AG09319 (cell line): ENCODE results near the gene DVL3.
"Not testable (repeated sequence)": the region's sequence is repeated elsewhere in the genome, so short reads cannot be mapped to it uniquely, and the experiment has no call there.

Experiments used
- DNase-seq: peaks from one replicate; pipeline ENCODE4 v3.0.0-alpha.2; 2010; ENCODE audit warnings: low read depth; ENCODE audit errors: extremely low read depth
- TF ChIP-seq, protein P1 (sequence below): IDR thresholded peaks from 2 replicates; pipeline ENCODE4 v1.5.1; 2011; ENCODE audit warnings: low read depth, mild to moderate bottlenecking, inconsistent platforms, low read length, moderate library complexity

Gene DVL3

GRCh38 chr3:184144505-184144904 lies 10.7 kb upstream of the DVL3 start:
- DNase-seq, result no peak
- TF ChIP-seq, protein P1, sequence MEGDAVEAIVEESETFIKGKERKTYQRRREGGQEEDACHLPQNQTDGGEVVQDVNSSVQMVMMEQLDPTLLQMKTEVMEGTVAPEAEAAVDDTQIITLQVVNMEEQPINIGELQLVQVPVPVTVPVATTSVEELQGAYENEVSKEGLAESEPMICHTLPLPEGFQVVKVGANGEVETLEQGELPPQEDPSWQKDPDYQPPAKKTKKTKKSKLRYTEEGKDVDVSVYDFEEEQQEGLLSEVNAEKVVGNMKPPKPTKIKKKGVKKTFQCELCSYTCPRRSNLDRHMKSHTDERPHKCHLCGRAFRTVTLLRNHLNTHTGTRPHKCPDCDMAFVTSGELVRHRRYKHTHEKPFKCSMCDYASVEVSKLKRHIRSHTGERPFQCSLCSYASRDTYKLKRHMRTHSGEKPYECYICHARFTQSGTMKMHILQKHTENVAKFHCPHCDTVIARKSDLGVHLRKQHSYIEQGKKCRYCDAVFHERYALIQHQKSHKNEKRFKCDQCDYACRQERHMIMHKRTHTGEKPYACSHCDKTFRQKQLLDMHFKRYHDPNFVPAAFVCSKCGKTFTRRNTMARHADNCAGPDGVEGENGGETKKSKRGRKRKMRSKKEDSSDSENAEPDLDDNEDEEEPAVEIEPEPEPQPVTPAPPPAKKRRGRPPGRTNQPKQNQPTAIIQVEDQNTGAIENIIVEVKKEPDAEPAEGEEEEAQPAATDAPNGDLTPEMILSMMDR, result no peak

DNA sequence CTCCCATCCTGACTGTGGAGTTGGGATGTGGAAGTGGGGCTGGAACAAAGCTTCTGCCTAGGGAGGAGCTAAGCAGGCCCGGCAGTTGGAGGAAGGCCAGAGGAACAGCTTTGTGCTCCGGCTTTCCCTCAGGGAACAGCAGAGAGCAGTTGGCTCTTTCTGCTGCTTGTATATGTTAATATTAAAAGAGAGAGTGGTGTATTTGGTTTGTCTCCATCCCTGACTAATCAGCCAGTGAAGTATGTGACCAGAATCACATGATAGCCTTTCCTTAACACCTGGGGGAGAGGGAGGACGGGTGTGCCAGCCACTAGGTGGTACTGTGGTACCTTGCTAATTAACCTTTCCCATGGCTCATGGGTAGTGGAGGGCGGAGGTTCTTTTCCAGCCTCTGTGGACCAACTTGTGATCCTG lies 10.1 kb upstream of the DVL3 start:
- TF ChIP-seq, protein P1, result peak; percentile 38
- DNase-seq, result no peak

GRCh38 chr3:184145751-184146270 lies 9.4 kb upstream of the DVL3 start:
- TF ChIP-seq, protein P1, result no peak
- no peak for DNase-seq

DNA sequence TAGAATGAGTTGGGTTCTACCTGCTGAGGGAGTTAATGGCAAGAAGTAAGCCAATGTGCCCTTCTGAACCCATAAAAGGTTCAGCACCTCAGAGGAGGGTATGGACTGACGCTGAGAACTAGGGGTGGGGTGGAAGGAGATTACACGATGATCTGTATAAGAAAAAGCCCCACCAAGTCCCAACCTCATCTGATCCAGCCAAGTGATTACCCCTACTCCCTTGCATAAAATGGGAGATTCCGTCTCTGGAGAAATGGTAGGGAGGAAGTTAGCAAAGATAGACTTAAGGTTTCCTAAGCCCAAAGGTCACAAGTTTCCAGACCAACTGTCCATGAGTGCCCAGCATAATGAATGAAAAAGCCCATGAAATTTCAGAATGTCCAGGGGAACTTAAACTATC lies 7.1 kb upstream of the DVL3 start:
- DNase-seq, result no peak

GRCh38 chr3:184149123-184149522 lies 6.1 kb upstream of the DVL3 start:
- TF ChIP-seq, protein P1, result no peak
- no peak for DNase-seq

More for the DNA sequence above, 7.1 kb upstream of the DVL3 start:
- TF ChIP-seq, protein P1, result no peak

DNA sequence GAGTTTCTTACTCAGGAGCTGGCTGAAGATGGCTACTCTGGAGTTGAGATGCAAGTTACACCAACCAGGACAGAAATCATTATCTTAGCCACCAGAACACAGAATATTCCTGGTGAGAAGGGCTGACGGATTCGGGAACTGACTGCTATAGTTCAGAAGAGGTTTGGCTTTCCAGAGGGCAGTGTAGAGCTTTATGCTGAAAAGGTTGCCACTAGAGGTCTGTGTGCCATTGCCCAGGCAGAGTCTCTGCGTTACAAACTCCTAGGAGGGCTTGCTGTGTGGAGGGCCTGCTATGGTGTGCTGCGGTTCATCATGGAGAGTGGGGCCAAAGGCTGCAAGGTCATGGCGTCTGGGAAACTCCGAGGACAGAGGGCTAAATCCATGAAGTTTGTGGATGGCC lies 5.4 kb upstream of the DVL3 start:
- DNase-seq, result not testable (repeated sequence)
- TF ChIP-seq, protein P1, result peak; percentile 29

DNA sequence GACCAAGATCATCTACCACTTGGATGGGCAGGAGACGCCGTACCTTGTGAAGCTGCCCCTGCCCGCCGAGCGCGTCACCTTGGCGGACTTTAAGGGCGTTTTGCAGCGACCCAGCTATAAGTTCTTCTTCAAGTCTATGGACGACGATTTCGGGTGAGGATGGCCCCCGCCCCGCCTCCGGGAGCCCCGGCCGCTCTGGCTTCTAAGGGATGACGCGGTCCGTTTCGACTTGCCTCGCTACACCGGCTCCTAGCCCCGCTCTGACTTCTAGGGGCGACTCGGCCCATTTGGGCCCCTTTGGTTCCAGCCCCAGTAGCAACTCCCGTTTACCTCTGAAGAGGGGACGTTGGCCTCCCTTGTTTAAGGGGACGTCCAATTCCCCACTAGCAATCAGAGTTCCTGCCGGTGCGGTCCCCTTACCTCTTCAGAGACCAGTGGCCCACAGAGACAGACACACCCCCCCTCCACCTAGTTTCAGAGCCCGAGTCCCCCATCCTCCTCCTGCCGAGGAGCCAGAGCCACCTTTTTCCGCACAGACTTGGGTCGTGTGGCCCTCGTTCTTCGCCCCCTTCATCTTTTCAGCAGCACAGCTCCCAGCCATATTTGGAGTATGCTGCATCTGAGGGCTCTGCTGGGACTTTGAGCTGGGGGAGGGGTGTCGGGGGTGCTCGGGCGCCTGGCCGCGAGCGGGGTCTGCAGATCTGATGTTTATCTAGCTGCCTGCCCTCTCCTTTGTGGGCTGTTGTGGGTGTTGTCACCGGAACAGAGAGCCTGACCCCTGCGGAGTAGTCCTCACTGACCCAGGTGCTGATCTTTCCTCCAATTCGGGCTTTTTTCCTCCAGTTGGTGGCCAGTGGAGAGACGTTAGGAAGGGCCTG lies 706 bp downstream of the DVL3 start:
- no peak for DNase-seq
- TF ChIP-seq, protein P1, result no peak
